Stimulated activated CD8-positive, alpha-beta memory T cell treated with anti-CD3 and anti-CD28 coated beads, Interleukin-2, amount 100 ng/mL, for 48 hours (primary cell): Measurements from ENCODE around the gene PGP.
"Not testable (repeated sequence)": the region's sequence is repeated elsewhere in the genome, so short reads cannot be mapped to it uniquely, and the experiment has no call there.

ENCODE experiments used
- DNase-seq, 2 donors: peaks; one replicate each; pipeline ENCODE4 v3.0.0-alpha.2; 2020; ENCODE audit warnings: low read depth in 2 of 2

The PGP gene

GRCh38 chr16:2216330-2216729 is 1.7 kb upstream of the PGP start:
- no peak for DNase-seq

DNA sequence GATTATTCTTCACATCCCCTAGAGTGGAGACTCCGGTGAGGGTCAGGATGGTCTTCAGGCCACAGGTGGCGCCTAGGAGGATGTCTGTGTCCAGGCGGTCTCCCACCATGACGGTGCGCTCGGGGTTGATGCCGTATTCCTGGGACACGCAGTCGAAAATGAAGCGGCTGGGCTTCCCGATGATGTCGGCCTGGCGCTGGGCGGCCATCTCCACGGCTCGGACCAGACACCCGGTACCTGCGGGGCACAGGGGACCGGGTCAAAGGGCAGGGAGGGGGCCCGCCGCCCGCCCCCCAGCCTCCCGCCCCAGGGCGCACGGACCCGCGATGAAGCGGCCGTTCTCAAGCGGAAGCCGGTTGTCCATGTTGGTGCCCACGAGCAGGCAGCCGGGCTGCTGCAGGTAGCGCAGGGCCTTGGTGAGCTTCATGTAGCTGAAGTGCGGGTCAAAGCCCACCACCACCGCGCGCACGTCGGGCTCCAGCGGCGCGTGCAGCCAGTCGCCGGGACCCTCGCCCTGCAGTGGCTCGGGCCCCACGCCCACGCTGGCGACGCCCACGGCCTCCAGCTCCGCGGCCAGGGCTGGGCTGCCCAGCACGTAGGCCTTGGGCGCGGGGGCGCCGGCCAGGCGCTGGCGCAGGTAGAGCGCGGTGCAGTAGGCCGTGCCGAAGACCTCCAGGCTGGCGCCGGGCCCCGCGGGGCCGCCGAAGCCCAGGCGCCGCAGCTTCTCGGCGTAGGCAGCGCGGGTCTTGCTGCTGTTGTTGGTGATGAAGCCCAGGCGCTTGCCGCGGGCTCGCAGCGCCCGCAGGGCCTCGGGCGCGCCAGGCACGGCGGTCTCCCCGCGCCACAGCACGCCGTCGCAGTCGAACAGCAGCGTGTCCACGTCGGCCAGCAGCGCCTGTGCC is 572 bp downstream of the PGP start:
- DNase-seq: no peak

DNA sequence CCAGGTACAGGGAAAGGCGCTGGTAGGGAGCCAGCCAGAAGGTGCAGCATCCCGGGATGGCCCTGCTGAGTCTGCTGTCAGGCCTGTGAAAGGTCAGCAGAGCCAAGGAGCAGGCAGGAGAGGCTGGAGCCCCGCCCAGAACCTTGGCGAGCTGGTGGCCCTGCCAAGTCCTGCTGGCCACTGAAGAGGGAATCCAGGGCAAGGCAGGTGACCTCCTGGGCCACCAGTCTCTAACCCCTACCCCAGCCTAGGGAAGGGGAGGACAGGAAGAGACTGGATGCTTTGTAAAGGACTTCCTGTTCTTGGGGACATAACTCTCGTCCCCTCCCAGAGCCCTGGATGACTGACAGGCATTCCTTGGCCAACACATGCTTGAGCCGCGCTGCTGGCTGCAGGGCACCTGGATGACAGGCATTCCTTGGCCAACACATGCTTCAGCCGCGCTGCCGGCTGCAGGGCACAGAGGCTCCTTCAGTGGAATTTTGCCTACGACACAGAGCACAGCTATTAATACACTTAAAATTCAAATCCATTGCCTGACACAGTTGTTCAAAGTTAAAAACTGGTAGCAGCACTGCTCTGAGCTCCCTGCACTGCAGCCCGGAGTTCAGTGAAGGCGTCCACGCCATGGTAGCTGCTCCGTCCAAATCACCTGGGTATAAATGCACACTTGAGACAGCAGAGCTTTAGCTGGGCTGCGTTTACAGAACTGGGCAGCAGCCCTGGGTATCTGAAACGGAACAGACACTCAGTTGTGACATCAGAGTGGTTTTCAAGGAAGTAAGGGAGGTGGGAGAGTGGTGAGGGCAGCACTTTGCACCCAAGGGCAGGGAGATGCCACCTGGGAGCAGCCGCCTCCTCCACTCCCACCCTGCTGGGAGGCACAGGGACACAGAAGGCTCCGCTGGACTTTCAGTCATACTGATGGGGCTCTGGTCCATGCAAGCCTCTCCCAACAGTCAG is 2.0 kb downstream of the PGP start:
- no peak for DNase-seq

DNA sequence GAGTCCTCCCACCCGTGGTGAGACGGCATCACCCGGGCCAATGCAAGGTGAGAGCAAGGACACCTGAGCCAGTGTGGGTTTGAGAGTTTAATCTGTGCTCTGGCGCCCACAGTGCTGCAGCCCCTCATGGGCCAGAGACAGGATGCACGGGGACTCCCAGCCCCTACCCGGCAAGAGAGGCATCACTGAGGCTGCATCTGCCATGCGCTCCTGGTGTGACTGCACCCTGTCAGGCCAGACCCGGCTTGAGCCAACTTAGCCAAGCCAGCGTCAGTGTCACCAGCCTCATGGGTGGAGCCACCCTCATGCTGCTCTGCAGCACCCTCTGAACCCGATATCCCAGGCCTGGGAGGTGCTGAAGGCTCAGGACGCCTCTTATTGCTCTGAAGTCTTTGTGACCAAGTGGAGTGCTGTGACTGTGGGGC is 2.7 kb downstream of the PGP start:
- DNase-seq: no peak

GRCh38 chr16:2210386-2211365 is 4.0 kb downstream of the PGP start, which contains the start of gene BRICD5:
TSS of gene BRICD5 (minus strand) at chr16:2210863. CDS start at chr16:2210833, 30 bp downstream.
- DNase-seq: no peak

GRCh38 chr16:2210009-2210332 is 4.7 kb downstream of the PGP start:
- no peak for DNase-seq

DNA sequence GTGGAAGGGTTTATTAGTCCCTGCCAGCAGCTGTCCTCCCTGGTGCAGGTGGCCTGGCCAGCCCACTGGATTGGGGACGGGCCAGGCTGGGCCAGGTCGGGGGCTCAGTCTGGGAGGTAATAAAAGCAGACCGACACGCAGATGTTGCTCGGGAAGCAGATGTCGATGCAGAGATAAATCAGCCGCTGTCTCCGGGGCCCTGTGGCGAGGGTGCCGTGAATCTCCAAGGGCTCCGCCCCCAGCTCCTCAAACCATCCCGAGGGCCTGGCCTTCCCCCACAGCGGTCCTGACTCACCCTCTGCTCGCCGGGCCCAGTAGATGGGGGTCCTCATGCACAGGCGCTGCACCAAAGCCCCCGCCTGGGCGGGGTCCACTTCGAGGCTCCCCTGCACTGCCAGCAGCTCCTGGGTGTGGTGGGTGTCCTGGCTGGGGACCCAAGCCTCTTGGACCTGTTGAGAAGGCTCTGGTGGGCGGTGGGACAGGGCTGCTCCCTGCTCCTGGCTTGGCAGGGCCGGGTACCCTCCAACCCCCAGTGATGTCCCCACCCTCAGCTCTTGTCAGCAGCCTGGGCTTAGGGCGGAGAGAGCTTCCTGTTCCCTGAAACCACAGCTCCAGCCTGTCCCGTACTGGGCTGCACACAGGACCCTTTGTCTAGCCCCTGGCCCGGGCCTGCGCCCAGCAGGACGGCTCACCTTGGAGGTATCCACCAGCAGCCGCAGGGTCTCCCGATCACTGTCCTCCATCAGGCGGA is 5.2 kb downstream of the PGP start:
- no peak for DNase-seq

GRCh38 chr16:2208772-2209171 is 5.9 kb downstream of the PGP start:
- DNase-seq: no peak

DNA sequence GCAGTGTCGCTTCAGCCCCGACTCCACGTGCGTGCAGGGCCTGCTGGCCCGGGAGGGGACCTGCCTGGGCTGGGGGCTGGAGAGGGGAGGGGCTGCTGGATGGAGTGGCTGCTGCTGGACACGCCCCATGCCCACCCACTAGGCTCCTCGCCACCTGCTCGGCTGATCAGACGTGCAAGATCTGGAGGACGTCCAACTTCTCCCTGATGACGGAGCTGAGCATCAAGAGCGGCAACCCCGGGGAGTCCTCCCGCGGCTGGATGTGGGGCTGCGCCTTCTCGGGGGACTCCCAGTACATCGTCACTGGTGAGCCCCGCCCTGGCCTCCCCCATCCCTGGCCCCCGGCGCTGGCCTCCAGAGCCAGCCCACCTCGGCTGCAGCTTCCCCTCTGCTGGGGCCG is 6.3 kb downstream of the PGP start:
- DNase-seq: no peak

DNA sequence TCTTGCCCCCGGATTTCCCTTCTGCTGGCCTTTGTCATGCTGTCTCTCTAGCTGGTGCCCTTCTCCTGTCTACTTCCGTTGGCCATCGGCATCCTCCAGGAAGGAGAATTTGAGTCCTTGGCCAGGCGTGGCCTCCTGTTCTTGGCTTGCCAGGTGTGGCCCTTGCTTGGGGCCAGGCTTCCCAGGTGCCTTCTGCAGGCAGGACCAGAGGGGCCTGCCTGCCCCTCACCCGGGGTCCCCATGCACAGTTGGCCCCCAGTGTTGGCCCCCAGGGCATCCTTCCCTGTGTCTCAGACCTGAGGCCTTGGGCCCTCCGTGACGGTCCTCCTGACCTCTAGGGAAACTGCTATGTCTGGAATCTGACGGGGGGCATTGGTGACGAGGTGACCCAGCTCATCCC is 6.8 kb downstream of the PGP start:
- DNase-seq: no peak

DNA sequence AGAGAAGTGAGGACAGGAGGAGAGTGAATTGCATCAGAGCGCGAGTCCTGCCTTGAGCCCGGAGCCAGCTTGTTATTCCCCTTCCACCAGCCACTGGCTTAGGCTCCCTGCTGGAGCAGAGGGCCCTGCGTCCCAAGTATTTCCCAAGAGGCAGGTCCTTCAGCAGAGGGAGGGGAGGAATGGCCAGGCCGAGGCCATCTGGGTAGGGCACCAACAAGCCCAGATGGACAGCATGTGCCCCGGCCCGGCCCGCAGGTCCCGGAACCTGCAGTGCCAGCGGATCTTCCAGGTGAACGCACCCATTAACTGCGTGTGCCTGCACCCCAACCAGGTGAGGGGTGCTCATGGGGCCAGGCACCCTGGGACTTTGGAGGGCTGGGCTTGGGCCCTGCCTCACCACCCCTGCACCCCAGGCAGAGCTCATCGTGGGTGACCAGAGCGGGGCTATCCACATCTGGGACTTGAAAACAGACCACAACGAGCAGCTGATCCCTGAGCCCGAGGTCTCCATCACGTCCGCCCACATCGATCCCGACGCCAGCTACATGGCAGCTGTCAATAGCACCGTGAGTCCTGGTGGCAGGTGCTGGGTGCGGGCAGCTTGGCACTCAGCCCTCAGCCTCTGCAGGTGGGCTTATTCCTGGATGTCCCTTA is 7.7 kb downstream of the PGP start:
- no peak for DNase-seq

GRCh38 chr16:2206420-2206779 is 8.2 kb downstream of the PGP start:
- DNase-seq: no peak

DNA sequence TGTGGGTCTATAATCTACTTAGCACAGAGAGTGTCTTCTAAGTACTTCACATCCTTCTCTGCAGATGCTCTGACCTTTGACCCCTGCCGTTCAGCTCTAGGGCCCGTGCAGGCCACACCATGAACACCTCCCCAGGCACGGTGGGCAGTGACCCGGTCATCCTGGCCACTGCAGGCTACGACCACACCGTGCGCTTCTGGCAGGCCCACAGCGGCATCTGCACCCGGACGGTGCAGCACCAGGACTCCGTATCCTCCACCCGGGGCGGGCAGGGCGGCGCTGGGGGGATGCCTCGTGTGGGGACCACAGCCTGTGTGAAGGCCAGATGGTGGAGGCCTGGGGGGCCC is 8.7 kb downstream of the PGP start:
- no peak for DNase-seq

DNA sequence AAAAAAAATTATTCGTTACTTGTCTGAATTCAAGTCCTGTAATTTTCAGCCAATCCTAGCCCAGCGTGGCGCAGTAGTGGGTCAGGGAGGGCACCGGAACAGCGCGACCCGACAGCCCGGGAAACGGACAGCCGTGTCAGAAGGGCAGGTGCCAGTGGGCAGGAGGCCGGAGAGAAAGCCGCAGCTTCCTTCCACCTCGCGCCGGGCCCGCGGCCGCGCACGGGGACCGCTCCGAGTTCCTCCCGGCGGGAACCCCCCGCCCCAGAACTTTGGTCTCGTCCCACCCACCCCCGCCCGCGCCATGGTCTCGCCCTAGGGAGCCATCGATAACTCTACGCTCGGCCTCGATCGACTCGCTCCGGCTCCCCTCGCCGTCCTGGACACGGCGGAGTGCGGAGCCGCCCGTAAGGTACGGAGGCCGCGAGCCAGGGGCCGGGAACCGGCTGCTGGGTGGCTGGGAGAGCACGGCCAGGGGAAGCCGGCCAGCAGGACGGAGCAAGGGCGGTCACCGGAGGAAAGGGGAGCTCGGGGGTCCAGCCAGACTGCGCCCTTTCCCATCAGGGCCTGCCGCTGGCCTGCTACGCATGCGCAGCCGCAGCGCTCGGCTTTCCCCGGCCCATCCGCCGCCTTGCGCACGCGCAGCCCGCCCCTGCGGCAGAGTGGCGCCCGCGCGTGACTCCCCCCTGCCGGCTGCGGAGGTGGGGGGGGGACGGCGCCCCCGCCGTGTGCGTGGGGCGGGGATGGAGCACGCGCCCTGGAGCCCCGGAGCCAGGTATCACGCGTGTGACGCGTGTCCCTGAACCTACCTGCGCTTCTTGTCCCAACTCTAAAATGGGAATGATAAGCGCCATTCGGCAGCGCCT is 9.3 kb downstream of the PGP start, which contains the start of gene MLST8:
MLST8 (plus strand) TSS at position 351 of the 863 bp plus-strand sequence. CDS start 632 bp downstream, outside the sequence.
- DNase-seq: peak; percentile 74 to 91

- no peak for DNase-seq
Measured at GRCh38 chr16:2204416-2205103, 10.1 kb downstream of the PGP start.

DNA sequence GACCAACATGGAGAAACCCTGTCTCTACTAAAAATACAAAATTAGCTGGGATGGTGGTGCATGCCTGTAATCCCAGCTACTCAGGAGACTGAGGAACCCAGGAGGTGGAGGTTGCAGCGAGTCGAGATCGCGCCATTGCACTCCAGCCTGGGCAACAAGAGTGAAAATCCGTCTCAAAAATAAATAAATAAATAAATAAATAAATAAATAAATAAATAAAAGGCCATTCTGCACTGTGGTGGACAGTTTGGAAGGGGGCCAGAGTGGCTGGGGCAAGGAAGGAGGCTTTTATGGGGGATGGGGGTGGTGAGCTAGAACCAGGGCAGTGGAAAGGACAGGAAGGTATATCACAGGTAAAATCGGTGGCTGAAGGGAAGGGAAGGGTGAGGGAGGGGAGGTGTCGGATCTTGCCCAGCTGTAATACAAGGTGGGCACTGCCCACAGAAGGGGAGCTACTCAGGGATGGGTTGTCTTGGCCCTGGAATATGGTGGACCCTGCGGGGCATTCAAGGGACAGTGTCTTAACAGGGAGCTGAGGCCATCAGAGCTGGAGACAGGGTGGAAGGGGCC is 11.4 kb downstream of the PGP start:
- not testable (repeated sequence) for DNase-seq

GRCh38 chr16:2200313-2200712 is 14.3 kb downstream of the PGP start:
- DNase-seq: no peak

DNA sequence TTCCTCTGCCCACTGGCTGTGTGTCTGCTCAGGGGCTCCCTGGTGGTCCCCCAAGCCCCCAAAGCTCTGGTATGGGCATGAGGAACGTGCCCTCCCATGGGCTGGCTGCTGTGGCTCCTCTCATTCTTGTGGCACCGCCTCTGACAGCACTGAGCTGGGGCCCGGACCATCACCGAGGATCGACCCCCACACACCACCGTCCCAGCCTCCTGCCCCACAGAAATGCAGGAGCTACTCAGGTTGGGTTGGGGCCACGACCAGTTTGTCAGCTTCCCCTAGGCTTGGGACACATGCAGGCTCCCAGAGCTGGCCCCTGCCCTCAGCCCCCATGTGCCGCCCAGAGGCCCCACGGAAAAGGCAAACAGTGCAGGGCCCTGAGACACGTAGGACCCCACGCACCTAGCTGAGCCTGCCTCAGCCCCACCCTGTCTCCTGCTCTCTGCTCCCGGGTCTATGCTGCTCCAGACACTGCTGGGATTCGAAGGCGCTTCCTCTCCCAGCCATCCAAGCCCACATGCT is 15.0 kb downstream of the PGP start:
- DNase-seq: no peak
